GM23338 (cell line): Measurements from ENCODE around the gene STMN3. TPM values are rescaled to one million over a fixed set of nuclear protein-coding genes. Genes with fewer than 3 reads are reported as not detected.

Experiments
- ATAC-seq: fragments of 200-7000 bp; cut with Tn5 transposase; 3 replicates; pipeline ENCODE4 v1.9.1; 2020
- DNase-seq: peaks from one replicate; pipeline ENCODE4 v3.0.0-alpha.2; 2015; ENCODE audit warnings: low spot score
- H2AFZ ChIP-seq: fragments of 200-600 bp; sonication (generic); 2 replicates; pipeline ENCODE4 v1.8.0; 2016; ENCODE audit warnings: antibody characterized with exemption, mild to moderate bottlenecking, moderate library complexity
- H3F3A ChIP-seq: fragments of 200-600 bp; sonication (generic); replicated peaks from 2 replicates; pipeline ENCODE4 v1.8.0; 2017; ENCODE audit warnings: antibody characterized with exemption, mixed run types, low read depth
- H3K27ac ChIP-seq: fragments of 200-600 bp; sonication (generic); 2 replicates; pipeline ENCODE4 v1.6.1; 2016; ENCODE audit warnings: low read depth
- H3K27me3 ChIP-seq: fragments of 200-600 bp; sonication (generic); 2 replicates; pipeline ENCODE4 v1.8.0; 2016; ENCODE audit warnings: mild to moderate bottlenecking, mixed run types, moderate library complexity; ENCODE audit not compliant: insufficient read depth
- H3K36me3 ChIP-seq: fragments of 200-600 bp; sonication (generic); 2 replicates; pipeline ENCODE4 v1.8.0; 2016; ENCODE audit warnings: mild to moderate bottlenecking; ENCODE audit not compliant: insufficient read depth
- H3K4me1 ChIP-seq: fragments of 200-600 bp; sonication (generic); 2 replicates; pipeline ENCODE4 v1.8.0; 2016; ENCODE audit warnings: mild to moderate bottlenecking, moderate library complexity; ENCODE audit not compliant: insufficient read depth
- H3K4me2 ChIP-seq: fragments of 200-600 bp; sonication (generic); 2 replicates; pipeline ENCODE4 v1.7.1; 2017; ENCODE audit warnings: mixed run types
- H3K4me3 ChIP-seq: fragments of 200-600 bp; sonication (generic); 2 replicates; pipeline ENCODE4 v1.6.1; 2016; ENCODE audit warnings: mixed run types
- H3K79me2 ChIP-seq: fragments of 200-600 bp; sonication (generic); replicated peaks from 2 replicates; pipeline ENCODE4 v1.8.0; 2017; ENCODE audit warnings: mild to moderate bottlenecking; ENCODE audit not compliant: insufficient read depth
- H3K9me2 ChIP-seq: fragments of 200-600 bp; sonication (generic); 2 replicates; pipeline ENCODE4 v1.8.0; 2017; ENCODE audit not compliant: insufficient read depth
- H4K20me1 ChIP-seq: fragments of 200-600 bp; sonication (generic); replicated peaks from 2 replicates; pipeline ENCODE4 v1.8.0; 2017; ENCODE audit warnings: mild to moderate bottlenecking; ENCODE audit not compliant: insufficient read depth
- H3K27ac Mint-ChIP-seq: 2 replicates; pipeline ENCODE4 v1.8.0; 2020; ENCODE audit warnings: inconsistent platforms, mild to moderate bottlenecking, moderate library complexity, mixed read lengths
- H3K27me3 Mint-ChIP-seq: 3 replicates; pipeline ENCODE4 v1.8.0; 2022; ENCODE audit warnings: low read depth, mild to moderate bottlenecking, moderate library complexity, mixed read lengths, inconsistent platforms; ENCODE audit not compliant: insufficient read depth, poor library complexity
- H3K36me3 Mint-ChIP-seq: 3 replicates; pipeline ENCODE4 v1.8.0; 2021; ENCODE audit warnings: low read depth, mild to moderate bottlenecking, inconsistent platforms, moderate library complexity, mixed read lengths
- H3K4me1 Mint-ChIP-seq: 3 replicates; pipeline ENCODE4 v1.8.0; 2020; ENCODE audit warnings: mild to moderate bottlenecking, inconsistent platforms, mixed read lengths
- H3K4me3 Mint-ChIP-seq: 3 replicates; pipeline ENCODE4 v1.8.0; 2021; ENCODE audit warnings: moderate library complexity, mild to moderate bottlenecking, inconsistent platforms, mixed read lengths
- H3K9me3 Mint-ChIP-seq: 3 replicates; pipeline ENCODE4 v1.8.0; 2020; ENCODE audit warnings: moderate library complexity, mild to moderate bottlenecking, inconsistent platforms, mixed read lengths
- CREB1 ChIP-seq: fragments of 250-450 bp; sonication (Bioruptor Pico); IDR thresholded peaks from 2 replicates; pipeline ENCODE4 v1.5.0; 2020; ENCODE audit warnings: low read depth, mild to moderate bottlenecking, moderate library complexity
- CTCF ChIP-seq, 2 experiments: fragments of 200-600 bp in 1 of 2; sonication (generic) in 1 of 2; conservative IDR thresholded peaks; 2 replicates each; pipeline versions ENCODE4 v1.5.1 to v1.6.1; 2016 to 2017; ENCODE audit warnings: antibody characterized with exemption in 2 of 2, low read depth in 2 of 2, mild to moderate bottlenecking in 2 of 2, moderate library complexity in 1 of 2
- ETS1 ChIP-seq: IDR thresholded peaks from 2 replicates; pipeline ENCODE4 v1.6.1; 2016; ENCODE audit warnings: antibody characterized with exemption
- EZH2 ChIP-seq: fragments of 200-600 bp; sonication (generic); IDR thresholded peaks from one replicate; pipeline ENCODE4 v1.8.0; 2017; ENCODE audit warnings: antibody characterized with exemption, mild to moderate bottlenecking, low read depth; ENCODE audit not compliant: unreplicated experiment
- EZH2phosphoT487 ChIP-seq: fragments of 200-600 bp; sonication (generic); IDR thresholded peaks from one replicate; pipeline ENCODE4 v1.8.1; 2018; ENCODE audit warnings: antibody characterized with exemption; ENCODE audit not compliant: unreplicated experiment
- JUNB ChIP-seq: IDR thresholded peaks from one replicate; pipeline ENCODE4 v1.6.1; 2016; ENCODE audit warnings: antibody characterized with exemption; ENCODE audit not compliant: unreplicated experiment
- NANOG ChIP-seq: IDR thresholded peaks from 2 replicates; pipeline ENCODE4 v1.6.1; 2016; ENCODE audit warnings: antibody characterized with exemption, borderline replicate concordance
- POLR2AphosphoS5 ChIP-seq: IDR thresholded peaks from 2 replicates; pipeline ENCODE4 v1.6.1; 2016; ENCODE audit warnings: antibody characterized with exemption, low read depth
- STAT1 ChIP-seq: IDR thresholded peaks from one replicate; pipeline ENCODE4 v1.6.1; 2016; ENCODE audit warnings: antibody characterized with exemption; ENCODE audit not compliant: unreplicated experiment
- ZNF462 ChIP-seq: fragments of 250-450 bp; sonication (Bioruptor Pico); IDR thresholded peaks from 2 replicates; pipeline ENCODE4 v1.5.0; 2020; ENCODE audit warnings: mild to moderate bottlenecking, moderate library complexity
- polyA plus RNA-seq: library from polyadenylated mRNA; unstranded; fragments of >200 nt; fragmentation: Nextera tagmentation; extraction: Ambion mirVana; gene quantifications from 2 replicates; pipeline ENCODE4 v1.2.1, GENCODE V29; 2016
- total RNA-seq: library from RNA; depleted of rRNA; stranded (reverse); fragments of >200 nt; shearing (Covaris generic); gene quantifications from 2 replicates; pipeline ENCODE4 v1.2.3, GENCODE V29; 2014

The STMN3 gene
- total and polyA plus RNA-seq, 2 experiments from 2014 or later: 28.6 to 61.3 TPM

GRCh38 chr20:63596423-63596822, 56.8 kb downstream of the STMN3 start (continued):
- TF ChIP-seq ZNF462 (CRISPR knock-in tag): no peak

- H3K4me3 ChIP-seq: no peak overlapping the region
- no peak for TF ChIP-seq NANOG
- no peak for TF ChIP-seq EZH2
- TF ChIP-seq JUNB: no peak
- TF ChIP-seq STAT1: no peak
- TF ChIP-seq CTCF (conservative IDR thresholded peaks at IDR 0.05; ENCODE audit: low read depth in 2 of 2): no peak
- no peak for TF ChIP-seq ETS1
- no peak for TF ChIP-seq POLR2AphosphoS5
- TF ChIP-seq CREB1: no peak
- TF ChIP-seq EZH2phosphoT487: no peak
Observed at GRCh38 chr20:63595416-63596127, 57.7 kb downstream of the STMN3 start.

More at GRCh38 chr20:63595416-63596127, 57.7 kb downstream of the STMN3 start:
- H3F3A ChIP-seq: no peaks in the 10 kb centered on the region
- H3K4me1 ChIP-seq: no peaks in the 10 kb centered on the region
- H3K27me3 Mint-ChIP-seq: peaks cover 3% of the 10 kb centered on the region
- H3K27ac ChIP-seq: no peak overlapping the region
- no peak overlapping the region for H3K4me2 ChIP-seq
- DNase-seq (no peak), ATAC-seq (no peak)
- H4K20me1 ChIP-seq: no peaks in the 10 kb centered on the region
- no peaks in the 10 kb centered on the region for H3K9me2 ChIP-seq
- H3K9me3 Mint-ChIP-seq: no peaks in the 10 kb centered on the region
- no peak overlapping the region for H2AFZ ChIP-seq
- no peaks in the 10 kb centered on the region for H3K4me1 Mint-ChIP-seq
- no peaks in the 10 kb centered on the region for H3K79me2 ChIP-seq
- no peaks in the 10 kb centered on the region for H3K27me3 ChIP-seq
- H3K4me3 Mint-ChIP-seq: no peak overlapping the region
- H3K27ac Mint-ChIP-seq: no peak overlapping the region
- H3K36me3 Mint-ChIP-seq: peaks cover 22% of the 10 kb centered on the region
- H3K36me3 ChIP-seq: no peaks in the 10 kb centered on the region
